LHCN-M2 (cell line): Measurements from ENCODE around the gene NTF3. TPM values are rescaled to one million over a fixed set of nuclear protein-coding genes. Genes with fewer than 3 reads are reported as not detected.

Source experiments
- DNase-seq: peaks from one replicate; pipeline ENCODE4 v3.0.0-alpha.2; 2012; ENCODE audit warnings: low read depth
- polyA plus RNA-seq: library from polyadenylated mRNA; unstranded; fragments of >200 nt; gene quantifications from one replicate; pipeline ENCODE4 v1.2.1, GENCODE V29; 2012; ENCODE audit warnings: missing spikeins
- total RNA-seq: library from RNA; depleted of rRNA; stranded (reverse); fragments of >200 nt; gene quantifications from 2 replicates; pipeline ENCODE4 v1.2.3, GENCODE V29; 2014; rRNA removed

Gene NTF3
- 0.29 and 0.32 TPM in 2 replicates for total RNA-seq
- 5.0 TPM for polyA plus RNA-seq

DNA sequence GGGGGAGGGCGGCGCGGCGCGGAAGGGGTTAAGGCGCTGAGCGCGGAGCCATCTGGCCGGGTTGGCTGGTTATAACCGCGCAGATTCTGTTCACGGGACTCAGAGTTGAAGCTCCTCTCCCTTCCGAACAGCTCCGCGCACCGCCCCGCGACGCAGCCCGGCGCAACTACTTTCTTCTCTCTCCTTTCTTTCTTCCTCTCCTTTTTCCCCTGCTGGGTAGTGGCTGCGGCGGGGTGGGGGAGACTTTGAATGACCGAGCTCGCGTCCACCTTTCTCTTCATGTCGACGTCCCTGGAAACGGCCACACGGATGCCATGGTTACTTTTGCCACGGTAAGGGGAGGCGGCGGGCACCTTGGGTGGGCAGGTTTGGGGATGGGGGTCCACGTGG lies at the start of gene NTF3:
TSS of gene NTF3 (plus strand) at position 98 of the 390 bp plus-strand sequence. CDS start at position 315, 217 bp downstream.
- DNase-seq = peak; percentile 37

DNA sequence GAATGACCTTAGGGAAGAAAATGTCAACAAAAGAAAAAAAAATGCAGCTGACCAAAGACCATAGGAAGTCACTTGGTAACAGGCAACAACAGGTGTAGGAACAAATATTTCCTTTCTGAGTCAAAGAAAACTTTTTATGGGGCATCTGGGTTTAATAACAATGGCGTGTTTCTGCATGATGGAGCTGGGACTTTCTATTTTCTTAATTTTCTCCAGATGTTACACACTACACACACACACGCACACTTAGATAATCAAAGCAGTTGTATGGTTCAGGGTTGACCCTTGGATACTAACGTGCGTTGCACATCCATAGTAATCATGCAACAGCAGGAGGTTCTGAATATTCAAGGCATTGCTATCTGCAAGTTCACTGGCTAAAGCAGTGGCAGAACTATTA lies 47.9 kb upstream of the NTF3 start:
- peak; percentile 85 for DNase-seq

DNA sequence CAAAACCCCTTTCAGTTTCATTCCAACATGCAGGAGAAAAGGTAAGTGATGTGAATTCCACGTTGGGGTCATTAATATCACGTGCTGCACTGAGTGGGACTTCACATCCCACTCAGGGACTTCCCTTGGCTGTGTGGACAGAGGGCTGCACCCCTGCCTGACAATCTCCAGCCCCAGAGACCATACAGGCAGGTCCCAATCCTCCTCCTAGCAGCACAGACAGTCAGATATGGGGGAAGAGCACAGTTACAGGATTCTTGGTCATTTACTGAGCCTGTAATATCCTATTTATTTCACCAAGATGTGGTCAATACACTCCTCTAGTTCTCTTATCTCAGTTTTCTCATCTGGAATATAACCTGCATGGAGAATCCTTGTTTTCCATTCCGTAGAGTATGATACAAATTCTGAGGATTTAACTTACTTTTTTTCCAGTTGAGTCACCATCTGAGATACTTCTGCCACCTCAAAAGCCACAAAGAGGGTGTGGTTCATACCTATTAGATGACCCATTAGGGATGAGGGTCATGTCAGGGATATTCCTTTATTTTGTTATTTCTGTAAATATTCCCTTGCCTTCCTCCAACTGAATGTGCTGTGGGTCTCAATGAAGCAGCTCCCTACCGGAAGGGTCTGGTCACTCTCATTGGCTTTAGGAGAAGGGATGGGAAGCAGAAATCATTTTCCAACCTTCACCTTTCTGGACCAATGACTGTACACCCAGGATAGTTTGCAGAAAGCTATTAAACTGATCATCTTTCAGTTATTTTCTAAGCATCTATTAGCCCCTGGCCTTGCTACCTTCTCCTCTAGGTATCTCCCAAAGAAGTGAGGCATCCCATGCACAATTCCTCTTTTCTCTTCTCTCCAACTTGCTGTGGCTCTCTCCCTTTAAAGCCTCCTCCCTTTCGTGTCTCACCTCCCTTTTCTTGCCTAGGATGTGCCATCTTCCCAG lies 43.0 kb upstream of the NTF3 start:
- peak; percentile 80 for DNase-seq

DNA sequence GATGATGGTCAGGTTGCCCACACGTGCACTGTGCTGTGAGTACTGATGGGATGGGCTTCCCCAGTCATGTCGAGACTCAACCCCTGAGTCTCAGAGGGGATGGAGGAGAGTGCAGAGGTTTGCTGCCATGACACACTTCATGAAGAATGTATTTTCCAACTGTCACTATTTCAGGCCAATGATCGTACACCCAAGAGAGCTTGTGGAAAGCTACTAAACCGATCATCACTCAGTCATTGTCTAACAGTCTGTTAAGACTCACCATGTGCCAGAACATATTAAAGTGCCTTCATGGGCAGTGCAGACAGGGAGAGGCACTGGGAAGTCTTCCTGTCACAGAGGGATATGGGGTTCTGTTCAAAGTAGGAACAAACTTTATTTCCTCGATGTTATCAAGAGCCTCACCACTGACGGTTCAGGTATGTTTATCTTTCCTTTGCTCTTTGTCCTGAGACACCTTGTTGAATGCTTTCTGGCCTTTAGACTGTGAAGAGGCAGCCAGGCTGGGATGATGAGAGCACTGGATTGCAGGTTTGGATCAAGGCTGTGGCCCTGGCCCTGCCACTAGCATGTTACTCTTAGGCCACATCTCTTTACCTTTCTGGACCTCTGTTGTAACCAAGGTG lies 41.6 kb upstream of the NTF3 start:
- peak; percentile 34 for DNase-seq

DNA sequence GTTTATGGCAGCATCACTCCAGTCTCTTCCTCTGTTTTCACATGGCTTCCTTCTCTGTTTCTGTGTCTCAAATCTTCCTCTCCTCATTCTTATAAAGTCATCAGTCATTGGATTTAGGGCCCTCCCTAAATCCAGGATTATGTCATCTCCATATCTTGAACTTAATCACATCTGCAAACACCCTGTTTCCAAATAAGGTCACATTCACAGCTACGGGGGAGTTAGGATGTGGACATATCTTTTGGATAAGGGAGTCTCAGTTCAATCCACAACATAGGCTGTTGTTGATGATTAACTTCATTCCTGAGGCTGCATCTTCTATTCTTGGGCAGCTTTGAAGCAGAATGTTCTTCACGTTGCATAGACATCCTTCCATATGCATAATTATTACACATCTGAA lies 40.3 kb upstream of the NTF3 start:
- no peak for DNase-seq

DNA sequence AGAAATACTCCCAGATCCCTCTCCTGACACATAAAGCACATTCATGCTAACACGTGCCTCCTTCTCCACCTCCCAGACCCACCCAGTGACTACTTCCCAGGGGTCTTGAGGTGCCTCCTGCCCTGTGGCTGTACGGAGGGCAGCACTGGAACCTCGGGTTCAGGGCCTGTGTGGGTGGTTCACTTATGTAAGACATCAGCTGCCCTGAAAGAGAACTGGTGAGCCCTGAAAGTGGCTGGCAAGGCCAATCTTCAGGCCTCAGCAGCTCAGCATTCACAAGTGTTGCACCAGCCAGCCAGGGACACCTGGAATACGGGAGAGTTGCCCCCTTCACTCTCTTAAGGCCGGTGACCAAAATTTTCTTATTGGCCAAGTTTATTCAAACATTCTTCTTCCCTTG lies 38.9 kb upstream of the NTF3 start:
- DNase-seq = no peak

DNA sequence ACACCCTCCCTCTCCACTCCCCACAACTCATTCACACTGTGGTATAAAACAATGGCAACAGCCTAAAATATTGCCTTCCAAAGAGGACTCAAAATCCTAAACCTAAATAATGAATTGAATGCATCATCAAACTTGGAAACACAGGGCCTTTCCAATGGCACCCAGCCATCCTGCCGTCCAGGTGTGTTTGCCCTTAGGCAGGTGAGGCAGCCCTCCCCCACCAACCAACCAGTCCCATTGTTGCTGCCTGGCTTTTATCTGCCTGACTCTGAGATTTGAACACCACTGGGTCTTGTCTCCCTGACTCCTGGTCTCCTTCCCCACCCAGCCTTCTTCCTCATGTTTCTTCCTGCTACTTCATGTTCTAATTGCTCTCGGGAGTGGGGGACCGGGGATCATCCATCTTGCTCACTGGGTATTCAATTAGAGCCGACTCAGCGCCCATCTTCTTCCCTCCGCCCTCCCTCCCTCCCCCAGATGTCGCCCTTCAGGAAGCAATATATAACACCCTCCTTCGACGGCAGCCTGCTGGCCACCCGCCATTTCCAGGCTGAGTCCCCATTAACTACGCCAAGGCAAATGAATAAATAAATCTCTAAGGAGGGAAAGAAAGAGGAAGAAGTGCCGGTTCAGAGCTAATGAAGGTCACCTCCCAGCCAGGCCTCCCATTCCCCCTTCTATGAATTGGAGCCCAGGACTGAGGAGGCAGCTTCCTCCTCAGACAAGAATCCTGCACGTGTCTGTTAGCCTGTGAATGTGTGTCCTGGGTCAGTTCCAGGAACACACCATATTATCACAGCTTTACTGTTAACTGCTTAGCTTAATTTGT lies 36.3 kb upstream of the NTF3 start:
- DNase-seq = no peak

DNA sequence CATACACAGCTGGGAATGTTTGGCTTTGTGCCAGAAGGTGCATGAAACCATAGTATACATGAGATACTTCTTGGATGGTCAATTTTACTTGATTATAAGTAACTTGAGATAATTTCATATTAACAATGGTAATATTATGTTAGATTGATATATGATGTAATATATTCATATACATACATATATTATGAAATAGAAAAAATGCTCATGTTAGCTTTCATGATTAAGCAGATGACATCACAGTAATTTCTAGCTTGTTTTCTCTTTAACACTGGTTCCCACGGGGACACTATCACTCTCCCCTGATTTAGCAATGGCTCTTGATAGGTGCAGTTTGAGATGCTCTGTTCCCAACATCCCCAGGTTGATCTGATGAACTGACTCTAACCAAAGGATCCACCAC lies 35.4 kb upstream of the NTF3 start:
- DNase-seq = no peak

DNA sequence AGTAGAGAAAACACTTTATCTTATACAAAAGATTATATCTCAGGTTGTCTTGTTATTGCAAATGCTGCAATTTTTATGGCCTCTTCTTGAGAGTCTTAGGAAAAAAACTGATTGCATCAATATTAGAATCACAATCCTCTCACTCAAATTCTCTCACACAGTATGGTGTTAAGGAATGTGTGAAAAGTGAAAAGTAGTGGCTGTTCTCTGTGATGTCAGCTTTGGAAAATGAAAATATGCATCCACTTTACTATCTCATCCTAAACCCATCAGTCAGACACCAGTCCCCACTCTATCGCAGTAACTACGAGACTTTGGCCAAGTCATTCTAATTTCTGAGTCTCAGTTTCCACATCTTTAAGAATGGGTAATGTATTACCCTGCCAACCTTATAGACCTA lies 32.6 kb upstream of the NTF3 start:
- DNase-seq = no peak

DNA sequence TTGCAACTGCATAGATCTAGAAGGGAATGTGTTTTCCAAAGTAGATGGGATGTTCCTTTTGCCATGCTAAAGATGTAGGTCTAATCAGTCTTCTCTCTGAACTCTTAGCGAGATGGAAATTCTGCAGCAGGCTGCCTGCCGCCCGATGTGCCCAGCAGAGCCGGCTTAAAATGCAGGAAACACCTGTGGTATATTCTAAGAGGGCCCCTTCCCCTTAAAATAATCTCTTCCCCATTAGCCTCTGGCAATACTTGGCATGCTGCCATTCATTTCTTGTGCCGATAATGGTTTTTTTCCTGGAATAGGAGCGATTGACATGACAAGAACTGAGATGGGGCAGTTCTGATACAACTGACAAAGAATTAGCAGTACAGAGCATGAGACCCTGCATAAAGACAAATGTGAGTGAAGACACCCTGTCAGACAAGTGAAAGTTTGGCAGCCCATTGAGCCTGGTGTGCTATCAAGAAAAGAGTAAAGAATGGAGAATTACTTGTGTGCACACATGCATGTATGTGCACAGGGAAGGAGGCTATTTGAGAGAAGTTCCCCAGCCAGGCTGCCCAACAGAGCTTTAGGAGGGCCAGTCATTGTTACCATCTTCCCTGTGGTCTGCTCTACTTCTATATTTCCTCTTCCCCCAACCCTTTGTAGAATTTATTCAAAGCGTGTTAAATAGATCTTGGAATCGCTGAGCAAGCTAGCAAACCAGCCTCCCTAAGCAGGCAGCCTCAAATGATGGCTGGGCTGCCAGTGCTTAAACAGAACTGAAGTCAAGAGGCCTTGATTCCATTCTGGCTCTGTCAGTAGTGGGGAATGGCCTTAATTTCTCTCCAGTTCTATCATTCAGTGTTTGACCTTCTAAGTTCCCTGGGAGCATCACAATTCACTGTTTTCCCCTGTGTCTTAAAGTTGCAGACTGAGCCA lies 29.6 kb upstream of the NTF3 start:
- DNase-seq = no peak

DNA sequence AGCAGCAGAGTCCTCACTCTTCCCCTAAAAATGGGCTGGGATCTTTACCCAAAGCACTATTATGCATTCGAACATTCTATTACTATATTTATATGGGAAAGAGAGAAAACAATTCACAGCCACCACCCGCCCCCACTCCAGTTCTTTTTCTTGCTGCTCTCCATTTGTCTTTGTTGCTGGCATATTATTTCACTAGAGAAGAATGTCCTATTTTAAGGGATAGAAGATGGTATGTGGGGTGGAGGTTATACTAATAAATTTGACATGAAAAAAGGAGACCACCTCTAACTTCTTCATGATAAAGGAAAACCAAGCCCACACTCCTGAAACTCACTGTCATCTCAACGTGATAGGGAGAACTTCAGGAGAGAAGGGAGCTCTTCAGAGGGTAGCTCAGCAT lies 28.5 kb upstream of the NTF3 start:
- no peak for DNase-seq

DNA sequence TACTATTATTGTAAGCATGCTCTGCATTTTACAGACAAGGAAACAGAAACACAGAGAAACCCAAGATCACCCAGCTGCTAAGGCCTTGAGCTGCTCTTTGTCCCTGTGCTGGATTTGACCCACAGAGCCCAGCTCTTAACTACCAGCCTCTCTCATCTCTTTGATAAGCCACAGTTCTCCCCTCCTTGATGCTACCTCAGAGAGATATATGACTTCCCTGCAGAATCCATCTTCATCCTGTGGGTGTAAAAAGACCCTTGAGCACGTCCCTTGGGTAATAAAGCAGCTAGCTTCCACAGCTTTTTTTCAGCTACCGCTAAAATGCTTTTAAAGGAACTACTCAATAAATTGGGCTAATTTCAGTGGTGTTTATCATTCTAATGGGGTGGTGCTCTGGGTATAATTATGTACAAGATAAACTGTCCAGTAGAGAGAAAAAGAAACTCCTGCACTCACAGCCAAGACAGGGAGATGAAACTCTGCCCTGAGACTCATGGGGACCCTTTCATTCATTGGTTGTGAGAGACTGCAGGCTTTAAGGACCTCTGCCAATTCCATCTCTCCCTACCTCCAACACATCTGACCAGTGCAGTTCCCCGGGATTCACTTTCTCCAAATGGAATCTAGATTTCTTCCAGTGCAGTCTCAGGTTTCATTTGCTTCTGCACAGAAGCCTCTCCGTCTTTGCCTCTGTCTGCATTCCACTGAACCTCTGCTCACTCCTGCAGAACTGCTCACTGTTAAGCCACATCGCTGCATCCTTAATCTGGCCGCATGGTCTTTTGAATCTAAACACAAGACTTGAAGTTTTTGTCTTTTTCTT lies 24.7 kb upstream of the NTF3 start:
- peak; percentile 25 for DNase-seq

DNA sequence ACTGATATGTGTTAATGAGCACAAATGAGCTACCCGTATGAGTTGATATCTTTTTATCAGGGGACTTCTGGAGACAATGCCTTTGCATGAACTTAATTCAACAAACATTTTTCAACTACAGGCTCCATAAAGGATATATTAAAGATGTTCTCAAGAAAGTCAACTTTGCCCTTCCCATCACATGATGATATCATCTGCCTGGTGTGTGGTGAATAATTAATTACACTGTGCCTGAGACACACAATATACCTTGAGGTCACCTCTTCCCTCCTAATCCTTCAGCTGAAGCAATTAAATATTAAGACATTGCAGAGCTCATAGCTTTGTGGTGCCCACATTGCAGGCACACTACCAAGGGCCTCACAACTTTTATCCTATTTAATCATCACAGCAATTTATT lies 22.3 kb upstream of the NTF3 start:
- DNase-seq = no peak

DNA sequence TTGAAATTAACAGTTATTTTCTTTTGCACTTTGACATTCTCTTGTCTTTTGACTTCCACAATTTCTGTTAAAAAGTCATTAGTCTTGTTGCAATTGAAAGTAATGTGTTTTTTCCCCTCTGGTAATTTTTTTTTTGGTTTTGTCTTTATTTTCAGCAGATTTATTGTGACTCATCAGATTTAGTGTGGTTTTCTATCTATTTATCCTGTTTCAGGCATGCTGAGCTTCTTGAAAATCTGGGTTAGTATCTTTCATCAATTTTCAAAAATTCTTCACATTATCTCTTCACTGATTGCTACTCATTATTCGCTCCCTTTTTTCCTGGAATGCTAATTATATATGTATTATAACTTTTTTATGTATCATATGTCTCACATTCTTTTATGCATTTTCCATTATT lies 15.3 kb upstream of the NTF3 start:
- peak; percentile 29 for DNase-seq

DNA sequence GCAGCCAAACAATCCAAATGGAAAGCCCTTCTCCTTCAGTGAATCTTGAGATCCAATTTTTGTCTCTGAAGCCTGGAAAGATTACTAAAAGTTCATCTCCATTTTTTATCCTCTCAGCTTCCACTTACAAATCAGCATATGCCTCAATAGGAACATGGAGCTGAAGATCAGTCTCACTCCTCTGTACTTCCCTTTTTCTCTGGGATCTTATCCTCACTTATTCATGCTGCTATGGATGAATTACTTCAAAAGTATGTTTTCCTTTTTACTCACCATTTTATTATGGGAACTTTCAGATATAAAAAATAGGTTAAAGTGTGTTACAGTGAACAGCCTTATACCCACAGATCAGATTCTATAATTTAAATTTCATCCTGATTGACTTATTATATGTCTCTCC lies 14.4 kb upstream of the NTF3 start:
- peak; percentile 49 for DNase-seq

DNA sequence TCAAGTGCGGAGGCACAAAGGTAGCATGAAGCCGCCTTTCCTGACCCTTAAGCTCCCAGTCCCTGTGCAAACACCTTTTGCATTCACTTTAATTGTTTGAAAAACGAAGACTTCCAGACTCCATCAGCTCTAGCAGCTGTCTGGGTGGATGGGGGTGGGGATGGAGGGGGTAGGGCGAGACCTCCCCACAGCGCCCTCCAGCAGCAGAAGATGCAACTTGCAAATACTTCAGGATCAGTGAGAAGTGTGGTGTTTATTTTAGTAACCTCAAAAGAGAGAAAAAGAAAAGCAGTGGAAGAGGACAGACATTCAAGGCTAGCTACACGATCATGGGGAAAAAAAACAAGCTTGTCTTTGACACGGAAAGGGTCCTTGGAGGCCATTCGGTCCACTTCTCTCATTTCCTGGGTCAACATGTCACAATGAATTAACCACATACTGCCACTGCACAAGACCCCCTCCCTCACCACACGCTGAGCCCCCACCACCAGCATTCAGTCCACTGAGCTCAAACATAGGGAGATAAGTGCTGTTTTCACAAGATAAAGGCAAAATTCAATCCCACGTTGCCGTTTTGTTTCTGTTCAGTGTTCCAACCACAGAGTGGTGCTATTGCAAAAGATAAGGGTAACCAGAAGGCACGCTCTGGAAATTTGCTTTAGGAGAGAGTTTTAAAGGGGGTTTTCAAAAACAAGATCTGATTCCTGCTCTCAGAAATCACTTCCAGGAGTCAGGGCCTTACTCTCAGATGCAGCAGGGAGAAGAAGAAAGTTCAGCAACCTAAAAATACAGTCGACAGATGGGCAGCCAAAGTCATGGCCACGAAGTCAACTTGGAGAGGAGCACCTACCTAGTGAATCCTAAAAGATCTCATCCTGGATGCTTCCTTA lies 3.3 kb upstream of the NTF3 start:
- peak; percentile 39 for DNase-seq

DNA sequence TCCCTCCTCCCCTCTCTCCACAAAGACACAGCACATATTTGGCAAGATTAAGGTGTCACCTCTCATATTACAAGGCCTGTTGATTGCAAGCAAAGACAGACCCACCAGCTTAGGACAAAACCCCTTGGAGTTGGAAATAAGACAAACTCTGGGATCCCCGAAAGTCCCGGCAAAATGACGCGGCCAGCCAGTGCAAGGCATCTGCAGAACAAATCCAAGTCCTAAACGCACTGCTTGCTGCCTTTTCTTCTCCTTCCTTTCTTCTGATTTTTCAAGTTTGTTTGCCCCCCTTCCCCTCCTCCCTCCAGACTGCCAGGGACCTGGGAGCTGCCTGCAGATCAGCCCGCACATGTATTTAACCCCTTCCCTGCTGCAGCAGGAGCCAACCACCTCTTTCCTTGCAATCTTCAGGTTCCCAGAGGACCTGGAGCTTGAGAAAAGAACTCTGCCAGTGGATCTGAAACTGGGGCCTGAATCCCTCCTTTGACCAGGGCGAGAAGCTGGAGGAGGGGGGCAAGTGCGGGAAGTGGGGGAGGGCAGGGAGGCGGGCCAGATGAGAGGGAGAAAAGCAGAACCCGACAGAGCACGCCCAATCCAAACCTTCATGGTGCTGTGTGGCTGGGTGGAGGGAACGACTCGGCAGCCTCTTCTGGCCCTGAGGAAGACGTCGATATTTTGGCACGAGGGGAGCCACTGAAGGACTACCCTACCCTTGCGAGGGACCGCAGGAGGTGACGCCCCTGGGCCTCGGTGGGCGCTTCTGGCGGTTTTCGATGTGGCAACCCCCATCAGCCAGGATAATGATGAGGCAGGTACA lies 2.0 kb upstream of the NTF3 start:
- no peak for DNase-seq
